Measurements from ENCODE around the gene VRK2. TPM values are rescaled to one million over a fixed set of nuclear protein-coding genes. Genes with fewer than 3 reads are reported as not detected.

VRK2 gene
- total RNA-seq = 24.8 and 33.6 TPM in 2 replicates

DNA sequence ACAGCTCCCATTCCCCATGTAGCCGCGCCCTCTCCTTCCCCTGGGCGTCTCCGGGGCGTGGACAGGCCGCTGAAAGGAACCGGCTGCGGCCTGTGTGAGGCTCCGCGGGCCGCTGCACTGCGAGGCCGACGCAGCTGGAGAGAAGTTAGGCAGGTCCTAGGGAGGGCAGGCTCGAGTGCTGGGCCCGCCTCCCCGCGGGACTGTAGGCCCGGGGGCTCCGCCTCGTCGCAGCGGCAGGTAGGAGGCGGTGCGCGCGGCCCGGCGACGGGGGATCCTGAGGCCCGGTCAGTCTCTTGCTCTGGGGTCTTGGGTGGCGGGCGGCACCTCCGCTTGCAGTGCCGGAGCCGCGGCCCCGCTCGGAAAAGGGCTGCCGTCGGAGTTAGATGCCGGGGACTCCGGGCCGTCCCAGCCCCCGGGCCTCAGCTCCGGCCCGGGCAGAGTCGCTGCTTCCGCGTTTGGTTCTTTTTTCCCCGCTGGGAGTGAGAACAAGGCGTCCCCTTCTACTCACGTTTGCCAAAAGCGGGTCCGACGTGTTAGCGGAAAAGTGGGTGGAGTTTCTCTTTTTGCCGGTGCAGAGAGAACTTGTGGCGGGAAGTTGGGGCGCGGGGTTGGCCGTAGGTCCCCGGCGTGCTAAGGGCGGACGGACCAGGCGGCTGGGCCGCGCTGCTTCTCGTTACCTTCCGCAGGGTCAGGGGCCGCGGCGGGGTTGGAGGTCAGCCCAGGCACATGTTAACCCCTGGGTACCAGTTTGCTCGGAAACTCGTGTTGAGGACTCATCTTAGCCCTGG lies at the start of gene VRK2:
Gene VRK2 (plus strand): TSS at position 222 of the 788 bp plus-strand sequence. CDS start 2,026 bp downstream, outside the sequence.
- peak; percentile 85 for DNase-seq (ENCODE audit: low read depth)

DNA sequence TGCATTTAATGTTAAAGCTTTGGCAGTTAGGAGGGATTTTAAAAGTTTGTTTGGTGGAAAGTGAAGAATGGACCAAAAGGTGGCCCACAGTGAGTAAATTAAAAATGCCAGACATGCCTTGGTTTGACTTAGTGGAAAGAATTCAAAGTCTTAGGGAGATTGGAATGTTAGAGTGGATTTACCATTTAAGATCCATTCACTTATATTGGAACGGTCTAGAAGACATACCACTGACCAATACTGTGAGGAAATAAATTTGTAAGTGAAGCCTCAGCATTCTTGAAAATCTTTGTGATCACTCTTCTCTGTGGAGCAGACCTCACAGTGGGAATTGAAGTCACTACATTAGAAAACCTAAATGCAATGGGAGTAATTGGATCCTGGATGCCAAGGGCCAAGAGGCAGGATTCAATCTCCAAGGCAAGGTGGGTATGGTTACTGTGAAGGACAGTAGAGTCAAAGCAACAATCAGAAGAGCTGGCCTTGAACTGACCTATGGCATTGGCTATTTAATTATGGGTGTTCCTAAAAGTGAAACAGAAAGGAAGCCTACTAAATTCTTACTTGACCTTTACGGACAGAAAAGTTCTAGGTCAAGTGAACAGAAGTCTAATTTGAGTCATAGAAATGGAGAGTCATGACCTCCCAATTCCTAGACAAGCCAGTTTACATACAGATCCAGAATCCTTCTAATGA lies 40.2 kb upstream of the VRK2 start:
- peak; percentile 6 for DNase-seq (ENCODE audit: low read depth)

DNA sequence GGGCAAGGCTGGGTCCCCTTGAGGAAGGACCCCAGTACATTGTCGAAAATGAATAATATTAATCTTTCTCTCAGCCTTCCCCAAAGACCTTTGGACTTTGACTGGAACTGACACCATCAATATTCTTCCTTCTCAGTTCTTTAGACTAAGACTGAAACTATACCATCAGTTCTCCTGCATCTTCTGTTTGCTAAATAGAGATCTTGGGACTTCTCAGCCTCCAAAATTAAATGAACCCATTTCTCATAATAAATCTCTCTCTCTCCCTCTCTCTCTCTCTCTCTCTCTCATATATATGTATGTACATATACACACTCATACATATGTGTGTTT lies 39.7 kb upstream of the VRK2 start:
- DNase-seq (ENCODE audit: low read depth) = no peak

DNA sequence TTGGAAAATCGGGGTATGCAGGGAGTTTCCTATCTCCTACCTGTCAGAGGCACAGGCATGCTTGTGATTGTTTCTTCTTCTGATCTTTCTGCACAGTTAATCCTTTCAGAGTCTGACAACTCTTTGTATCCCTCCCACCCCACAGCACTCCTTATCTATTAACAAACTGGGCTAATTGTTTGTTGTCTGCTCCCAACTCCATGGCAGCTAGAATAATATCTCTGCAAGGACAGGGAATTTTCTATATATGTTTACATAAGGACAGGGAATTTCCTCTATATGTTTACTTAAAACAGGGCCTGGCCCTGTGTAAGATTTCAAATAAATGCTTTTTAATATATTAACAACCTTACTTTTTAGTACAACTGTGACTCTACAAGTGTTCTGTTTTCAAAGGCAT lies 36.0 kb upstream of the VRK2 start:
- DNase-seq (ENCODE audit: low read depth) = no peak

DNA sequence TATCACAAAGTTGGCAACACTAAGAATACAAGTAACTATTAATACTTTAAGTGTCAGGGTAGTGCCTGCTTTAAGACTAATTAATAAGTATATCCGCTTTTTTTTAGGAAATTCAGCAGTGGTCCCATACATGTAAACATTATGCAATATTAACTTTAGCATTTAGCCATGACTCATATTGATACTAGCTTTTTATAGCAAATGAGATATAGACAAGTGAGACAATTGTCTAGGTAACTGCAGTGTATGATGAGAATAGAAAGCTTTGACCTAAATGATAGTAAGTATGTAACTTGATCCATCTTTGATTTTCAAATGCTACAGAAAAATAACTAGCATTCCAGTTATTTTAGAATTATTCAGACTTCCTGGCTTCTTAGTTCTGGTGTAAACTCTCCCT lies 27.4 kb upstream of the VRK2 start:
- DNase-seq (ENCODE audit: low read depth) = no peak

DNA sequence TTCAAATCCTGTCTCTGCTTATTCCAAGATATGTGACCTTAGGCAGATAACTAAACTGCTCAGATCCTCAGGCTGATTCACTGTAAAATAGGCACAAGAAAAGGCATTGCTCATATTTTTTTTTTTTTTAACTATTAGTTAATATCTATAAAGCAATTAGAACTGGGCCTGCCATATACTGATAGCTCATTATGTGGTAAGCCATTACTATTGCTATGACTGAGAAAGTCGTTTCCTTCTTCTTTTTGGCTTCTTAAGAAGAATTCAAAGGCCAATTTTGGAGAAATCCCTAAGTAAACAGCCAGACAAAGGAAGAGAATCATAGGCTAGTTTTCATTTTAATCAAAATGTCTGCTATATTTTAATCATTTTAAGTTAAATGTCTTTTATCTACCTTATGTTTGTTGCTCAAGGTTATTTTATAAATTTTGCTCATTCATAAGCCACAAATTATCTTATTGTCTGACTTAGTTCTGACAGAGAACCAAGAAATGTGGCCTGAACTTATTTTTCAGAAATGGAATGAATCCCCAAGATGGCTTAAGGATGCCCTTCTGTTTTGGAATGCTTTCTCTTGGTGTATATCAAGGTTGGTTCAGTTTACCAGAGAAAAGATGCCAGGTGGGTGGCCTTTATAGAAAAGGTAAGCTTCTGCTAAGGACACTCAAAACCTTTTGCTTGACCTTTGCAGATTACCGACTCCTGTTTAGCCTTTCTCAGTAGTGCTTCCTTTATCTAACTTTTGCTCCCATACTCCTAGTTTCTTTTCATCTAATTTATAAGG lies 21.3 kb upstream of the VRK2 start:
- no peak for DNase-seq (ENCODE audit: low read depth)

DNA sequence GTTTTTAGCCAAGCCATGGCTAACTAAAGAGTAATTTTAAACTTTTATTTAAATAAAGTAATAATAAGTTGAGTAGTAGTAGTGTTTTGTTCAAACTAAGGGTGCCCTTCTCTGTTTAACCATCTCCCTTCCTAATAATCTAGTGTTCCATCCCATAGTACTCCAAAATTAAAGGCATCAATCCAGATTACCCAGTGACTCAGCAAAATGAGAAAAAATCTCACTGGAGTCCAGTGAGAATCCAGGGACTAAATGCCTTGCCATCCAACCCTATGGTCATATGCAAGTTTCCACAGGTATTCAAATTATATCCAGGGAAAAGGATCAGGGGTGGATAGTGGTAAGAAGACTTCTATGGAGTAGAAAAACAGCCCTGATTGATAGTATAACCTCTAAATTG lies 19.6 kb upstream of the VRK2 start:
- no peak for DNase-seq (ENCODE audit: low read depth)

DNA sequence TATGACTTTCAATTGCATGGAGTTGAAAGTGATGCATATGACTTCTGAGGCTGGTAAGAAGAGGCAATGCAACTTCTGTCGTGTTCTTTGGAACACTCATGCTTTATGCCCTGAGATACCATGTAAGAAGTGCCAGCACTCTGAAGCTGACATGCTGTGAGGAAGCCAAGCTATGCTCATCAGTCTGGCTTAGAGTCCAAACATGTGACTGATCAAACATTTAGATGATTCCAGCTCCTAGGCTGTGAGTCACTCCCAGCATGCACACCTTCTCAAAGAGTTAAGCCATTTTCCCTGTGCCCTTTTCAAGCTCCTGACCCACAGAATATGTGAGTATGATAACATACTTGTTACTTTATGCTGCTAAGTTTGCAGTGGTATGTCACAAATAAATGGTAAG lies 15.8 kb upstream of the VRK2 start:
- no peak for DNase-seq (ENCODE audit: low read depth)

DNA sequence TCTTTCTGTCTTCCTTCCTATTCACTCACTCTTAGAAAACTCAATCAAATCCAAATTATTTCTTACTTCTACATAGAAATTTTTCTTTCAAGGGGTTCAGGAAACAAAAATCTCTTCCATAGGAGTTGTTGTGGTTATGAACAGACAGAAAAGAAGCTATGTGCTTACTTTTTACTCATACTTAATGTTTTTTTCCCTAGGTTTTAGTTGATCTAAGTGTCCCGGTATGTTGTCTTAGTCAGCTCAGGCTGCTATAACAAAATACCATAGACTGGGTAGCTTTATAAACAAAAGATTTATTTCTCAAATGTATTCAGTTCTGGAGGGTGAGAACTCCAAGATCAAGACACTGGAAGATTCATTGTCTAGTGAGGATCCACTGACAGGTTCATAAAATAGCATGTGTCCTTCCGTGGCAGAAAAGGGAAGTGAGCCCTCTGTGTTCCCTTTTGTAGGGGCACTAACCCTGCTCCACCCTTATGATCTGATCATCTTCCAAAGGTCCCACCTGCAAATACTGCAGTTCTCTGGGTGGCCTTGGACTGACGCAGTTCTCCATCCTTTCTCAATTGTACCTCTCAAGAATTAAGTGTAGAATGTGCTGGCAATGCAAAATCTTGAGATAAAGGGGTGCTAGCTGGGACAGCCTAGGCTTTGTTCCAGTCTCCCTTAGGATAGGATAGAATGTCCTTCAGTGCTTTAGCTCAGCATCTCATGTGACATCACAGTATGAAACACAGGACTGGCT lies 14.4 kb upstream of the VRK2 start:
- DNase-seq (ENCODE audit: low read depth) = no peak

DNA sequence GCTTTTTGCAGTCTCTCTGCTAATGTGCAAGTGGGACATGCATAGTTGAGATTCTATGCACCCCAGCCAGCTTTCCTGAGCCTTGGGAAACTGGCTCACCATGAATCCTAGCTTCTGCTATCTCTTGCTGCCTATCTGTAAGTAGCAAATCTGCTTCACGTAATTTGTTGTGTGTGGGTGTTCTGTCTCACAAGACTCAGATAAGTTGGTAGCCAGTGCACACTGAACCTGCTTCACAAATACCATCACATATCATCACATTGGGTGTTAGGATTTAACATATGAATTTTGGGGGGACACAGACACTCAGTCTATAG lies 13.9 kb upstream of the VRK2 start:
- DNase-seq (ENCODE audit: low read depth) = no peak

DNA sequence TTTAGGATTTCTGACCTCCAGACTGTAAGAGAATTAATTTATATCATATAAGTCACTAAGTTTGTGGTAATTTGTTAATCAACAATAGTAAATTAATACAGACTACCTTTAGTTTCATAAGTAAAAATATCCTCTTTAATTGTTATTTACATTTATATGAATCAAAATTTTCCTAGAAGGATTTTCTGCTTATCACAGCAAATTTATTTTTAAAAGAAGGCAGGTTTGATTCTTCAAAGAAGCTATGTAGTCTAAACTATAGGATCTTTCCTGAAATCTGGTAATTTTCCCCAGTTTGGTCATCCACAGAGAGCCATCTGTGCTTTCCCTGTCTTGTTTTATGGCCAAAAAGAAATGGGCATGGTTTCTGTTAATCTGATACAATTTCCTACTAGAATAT lies 13.1 kb upstream of the VRK2 start:
- no peak for DNase-seq (ENCODE audit: low read depth)

DNA sequence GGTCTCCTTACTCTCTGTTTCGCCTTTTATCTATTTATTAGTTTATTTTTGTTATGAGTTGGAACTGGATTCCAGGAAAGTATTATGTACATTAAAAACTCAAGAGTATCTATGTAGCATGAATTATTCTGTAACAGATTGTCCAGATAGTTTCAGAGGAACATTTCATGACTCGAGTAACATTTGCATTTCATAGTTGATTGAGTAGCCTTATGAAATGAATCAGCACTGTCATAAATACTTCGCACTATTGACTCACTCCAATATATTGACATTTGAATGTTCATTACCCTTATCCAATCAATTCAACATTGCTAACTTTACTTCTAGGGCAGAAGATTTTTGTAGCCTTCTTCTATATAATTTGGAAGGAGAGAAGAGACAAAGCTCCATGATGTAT lies 11.3 kb upstream of the VRK2 start:
- DNase-seq (ENCODE audit: low read depth) = no peak

DNA sequence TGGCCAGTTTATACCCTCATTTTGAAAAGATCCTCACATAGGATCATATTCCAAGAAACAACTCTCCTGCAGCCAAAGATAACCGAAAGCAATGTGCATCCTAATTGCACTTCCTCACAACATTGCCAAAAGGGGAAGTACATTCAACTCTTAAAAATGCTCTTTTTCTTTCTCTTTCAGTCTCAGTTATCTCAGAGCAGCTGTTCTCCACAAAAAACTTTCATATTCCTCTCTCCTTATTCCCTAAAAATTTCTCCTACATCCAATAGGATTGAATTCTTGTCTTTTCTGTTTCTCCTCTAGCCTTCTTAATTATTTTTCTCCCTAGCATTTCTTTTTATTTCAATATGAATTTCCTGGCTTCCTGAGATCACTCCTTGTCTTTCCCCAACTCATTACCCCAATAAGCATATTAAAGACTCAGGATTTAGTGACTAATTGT lies 7.4 kb upstream of the VRK2 start:
- DNase-seq (ENCODE audit: low read depth) = no peak

DNA sequence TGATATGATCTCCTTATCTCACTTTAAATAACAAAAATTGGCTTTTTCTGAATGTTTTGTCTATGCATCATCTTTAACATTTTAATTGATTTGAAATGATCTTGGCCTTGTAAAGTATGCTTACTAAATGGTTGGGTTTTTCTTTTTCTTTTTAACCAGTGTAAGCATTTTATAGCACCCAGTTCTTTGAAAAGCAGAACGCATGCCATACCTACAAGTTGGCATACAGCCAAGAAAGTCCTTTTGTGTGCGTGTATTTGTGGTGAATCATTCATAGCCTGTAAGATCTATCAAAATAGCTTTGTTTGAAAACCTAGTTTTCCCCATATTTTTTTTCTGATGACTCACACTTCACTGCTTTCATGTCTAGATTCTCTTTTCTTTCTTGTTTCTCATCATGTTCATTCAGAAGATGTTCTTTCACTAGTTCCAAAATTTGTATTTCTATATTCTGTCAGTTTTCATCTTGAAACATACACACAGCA lies 4.1 kb upstream of the VRK2 start:
- peak; percentile 94 for DNase-seq (ENCODE audit: low read depth)

DNA sequence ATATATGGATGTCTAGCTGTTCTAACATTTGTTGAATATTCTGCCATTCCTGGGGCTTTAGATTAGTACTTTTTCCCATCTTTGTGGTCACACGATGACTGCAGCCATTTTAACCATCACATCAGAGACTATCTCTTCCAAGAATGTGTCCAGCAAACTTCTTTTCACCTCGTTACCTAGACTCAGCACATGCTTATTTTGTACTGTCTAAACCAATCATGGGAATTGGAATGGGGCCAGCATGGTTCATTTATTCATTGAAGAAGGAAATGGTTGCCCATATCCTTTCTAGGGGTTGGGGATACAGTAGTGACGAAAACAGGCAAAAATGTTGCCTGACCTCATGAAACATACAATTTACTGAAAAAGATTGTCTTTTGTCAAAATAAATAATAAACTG lies 2.5 kb upstream of the VRK2 start:
- DNase-seq (ENCODE audit: low read depth) = no peak

DNA sequence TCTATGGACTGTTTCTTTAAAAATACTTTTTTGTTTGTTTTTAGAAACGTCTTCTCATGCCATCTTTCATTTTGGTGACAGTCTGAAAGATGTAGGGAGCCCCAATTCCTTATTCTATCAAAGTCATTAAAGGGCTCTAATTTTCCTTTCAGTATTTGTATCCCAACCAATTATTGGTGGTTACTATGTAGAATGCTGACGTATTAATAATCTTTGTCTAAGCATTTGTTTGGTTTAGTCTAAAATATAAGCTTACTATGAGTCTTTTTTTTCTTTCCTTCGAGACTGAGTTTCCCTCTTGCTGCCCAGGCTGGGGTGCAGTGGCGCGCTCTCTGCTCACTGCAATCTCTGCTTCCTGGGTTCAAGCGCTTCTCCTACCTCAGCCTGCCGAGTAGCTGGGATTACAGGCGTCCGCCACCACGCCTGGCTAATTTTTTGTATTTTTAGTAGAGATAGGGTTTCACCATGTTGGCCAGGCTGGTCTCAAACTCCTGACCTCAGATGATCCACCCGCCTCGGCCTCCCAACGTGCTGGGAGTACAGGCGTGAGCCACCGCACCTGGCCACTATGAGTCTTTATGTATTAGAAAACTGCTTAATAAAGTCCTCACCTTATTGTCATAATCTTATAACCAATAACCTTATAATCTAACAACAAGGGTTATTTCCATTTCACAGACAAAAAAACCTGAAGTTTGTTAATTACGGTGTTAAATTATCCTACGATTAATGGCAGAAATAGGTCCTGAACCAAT lies 849 bp upstream of the VRK2 start:
- no peak for DNase-seq (ENCODE audit: low read depth)

DNA sequence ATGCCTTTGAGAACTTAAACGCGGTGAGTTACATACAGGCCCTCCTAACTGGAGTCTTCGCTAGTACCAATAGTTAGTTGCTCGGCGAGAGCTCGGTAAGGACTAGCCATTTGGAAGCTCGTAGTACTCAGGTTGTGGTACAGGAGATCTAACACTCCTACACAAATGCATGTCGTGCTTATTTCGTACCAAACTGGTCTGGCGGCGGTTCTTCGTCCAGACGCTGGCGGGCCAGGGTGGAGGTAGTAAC lies 346 bp upstream of the VRK2 start:
- no peak for DNase-seq (ENCODE audit: low read depth)

DNA sequence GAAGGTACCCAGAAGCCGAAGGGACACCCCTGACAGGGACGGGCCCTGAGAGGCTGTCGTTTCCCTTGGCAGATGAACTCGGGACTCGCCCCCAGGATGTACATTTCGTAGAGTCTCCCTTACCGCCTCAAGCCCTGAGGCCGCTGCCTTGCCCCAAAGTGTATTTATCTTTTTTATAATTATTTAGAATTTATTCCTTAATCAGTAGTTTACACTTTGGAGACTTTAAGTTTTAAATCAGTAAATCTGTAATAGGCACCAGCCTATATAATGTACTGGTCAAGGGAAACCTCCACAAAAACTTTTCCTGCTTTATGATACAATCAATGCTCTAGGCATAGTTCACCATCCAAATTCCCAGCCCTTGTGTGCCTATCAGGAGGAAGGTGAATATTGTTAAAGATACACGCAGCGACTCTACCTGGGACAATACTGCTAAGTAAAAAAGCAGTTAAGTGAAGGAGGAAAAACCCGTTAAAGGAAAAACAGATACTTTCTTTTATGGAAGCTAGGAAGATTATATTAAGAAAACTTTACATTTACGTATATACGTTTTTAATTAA lies 848 bp downstream of the VRK2 start:
- no peak for DNase-seq (ENCODE audit: low read depth)

DNA sequence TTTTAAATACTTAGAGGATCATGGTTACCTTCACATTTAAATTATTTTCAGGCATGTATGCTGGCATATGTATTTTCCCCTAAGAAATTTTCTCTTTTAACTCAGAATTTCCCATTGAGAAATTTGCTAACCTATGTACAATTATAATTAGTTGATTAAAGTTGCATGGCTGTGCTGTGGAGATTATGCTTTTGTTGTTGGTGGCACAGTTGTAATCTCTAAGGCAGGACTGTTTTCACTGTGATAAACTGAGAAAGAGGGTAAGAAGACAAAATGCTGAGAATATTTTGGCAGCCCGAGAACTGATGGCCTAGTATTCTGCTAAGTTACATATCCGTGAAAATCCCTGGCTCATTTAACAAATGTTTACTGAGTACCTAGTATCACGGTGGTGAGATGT lies 1.4 kb downstream of the VRK2 start:
- DNase-seq (ENCODE audit: low read depth) = no peak

DNA sequence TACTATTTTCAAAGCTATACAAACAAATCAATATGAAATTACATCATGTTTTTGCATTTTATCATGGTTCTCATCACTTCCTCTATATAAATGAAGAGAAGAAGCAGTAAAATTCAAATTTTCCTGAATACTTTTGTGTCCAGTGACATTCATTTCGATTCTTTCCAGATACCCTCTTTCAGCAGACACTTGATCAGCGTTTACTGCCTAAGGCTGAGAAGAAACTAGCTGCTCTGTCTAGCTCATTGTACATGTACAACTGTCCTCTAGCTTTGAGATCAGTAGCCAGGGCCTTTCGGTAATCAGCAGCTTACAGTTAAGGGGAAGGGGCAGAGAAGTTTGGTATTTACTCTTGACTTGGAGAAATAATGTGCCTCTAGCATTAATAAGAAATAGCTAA lies 4.8 kb downstream of the VRK2 start:
- DNase-seq (ENCODE audit: low read depth) = no peak

DNA sequence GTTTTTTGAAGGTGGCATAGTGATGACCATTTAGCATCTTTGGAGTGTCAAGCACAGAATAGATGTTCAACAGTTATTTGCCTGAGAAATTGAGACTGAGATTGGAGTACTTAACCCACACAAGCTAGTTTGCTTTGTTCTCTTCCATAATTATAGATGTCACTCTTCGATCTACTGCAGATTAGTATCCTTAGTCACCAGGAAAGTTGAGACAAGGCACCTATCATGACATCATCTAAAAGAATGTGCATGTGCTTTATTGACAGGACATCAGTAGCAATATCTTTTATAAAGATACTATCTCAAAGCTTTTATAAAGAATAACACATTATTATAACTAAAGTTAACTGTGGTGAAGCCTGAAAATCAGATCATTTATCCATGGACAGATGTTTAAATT lies 6.4 kb downstream of the VRK2 start:
- DNase-seq (ENCODE audit: low read depth) = no peak
